ENCODE data around the gene OLFML1. TPM values are rescaled to one million over a fixed set of nuclear protein-coding genes. Genes with fewer than 3 reads are reported as not detected.

Gene OLFML1
- total and polyA plus RNA-seq, 7 experiments from 2014 or later, result 0.18 TPM; not detected in 6

Other genes starting within 250 kb of the OLFML1 start
- under 1 TPM in 1 of 5 experiments, not detected in 4; 0.10 TPM for gene SYT9, start 233.6 kb upstream of the OLFML1 start, total RNA-seq
- gene SYT9, start 233.6 kb upstream of the OLFML1 start, polyA plus RNA-seq, result under 1 TPM in 1 of 2 donors, not detected in 1; 0.06 TPM
- gene PPFIBP2, start 28.5 kb downstream of the OLFML1 start, total RNA-seq, result 10 to 100 TPM in 4 of 5 experiments, 1 to 10 TPM in 1; 5.7 to 55.6 (median 45.9) TPM
- gene PPFIBP2, start 28.5 kb downstream of the OLFML1 start, polyA plus RNA-seq, result 10 to 100 TPM in 1 of 2 donors, 1 to 10 TPM in 1; 7.0 to 29.4 TPM
- gene CYB5R2, start 188.0 kb downstream of the OLFML1 start, total RNA-seq, result 1 to 10 TPM in 1 of 5 experiments, under 1 TPM in 2, not detected in 2; 0.64 to 2.8 (median 0.69) TPM
- gene CYB5R2, start 188.0 kb downstream of the OLFML1 start, polyA plus RNA-seq, result under 1 TPM; 0.13 to 0.90 TPM
- not detected for gene OVCH2, start 221.0 kb downstream of the OLFML1 start, total RNA-seq
- gene OVCH2, start 221.0 kb downstream of the OLFML1 start, polyA plus RNA-seq, result not detected